T-cell (primary cell): ENCODE data around the gene TRIM65. TPM values are rescaled to one million over a fixed set of nuclear protein-coding genes. Genes with fewer than 3 reads are reported as not detected.

Source experiments
- ATAC-seq, 4 experiments: fragments of 200-7000 bp in 3 of 4; fragments of 150-1000 bp in 1 of 4; cut with Tn5 transposase; replicated peaks in 1 of 4; 1 replicate in 3 of 4; 2 replicates in 1 of 4; pipeline ENCODE4 v1.10.0; 2021; ENCODE audit warnings: moderate library complexity in 3 of 4, mild to moderate bottlenecking in 2 of 4, moderate number of reproducible peaks in 1 of 4
- CTCF ChIA-PET, 2 donors: fragments of 300-600 bp; sonication (Branson Sonifier 250); formaldehyde crosslinking; loops; one replicate each; lab custom pipeline; 2022; ENCODE audit warnings: antibody characterized with exemption in 2 of 2; lab: Charles Lee
- POLR2A ChIA-PET, 2 donors: fragments of 300-600 bp; sonication (Branson Sonifier 250); formaldehyde crosslinking; loops; one replicate each; lab custom pipeline; 2022; ENCODE audit warnings: antibody characterized with exemption in 2 of 2; lab: Charles Lee
- DNase-seq, 35 experiments: peaks; one replicate each; pipeline versions ENCODE4 v3.0.0 to v3.0.0-alpha.2; 2013 to 2023
- H3K27ac ChIP-seq: one replicate; pipeline ENCODE4 v1.5.1; 2013; ENCODE audit warnings: low read length
- H3K27me3 ChIP-seq, 2 experiments: replicated peaks in 1 of 2; 1 replicate in 1 of 2; 2 replicates in 1 of 2; pipeline versions ENCODE4 v1.6.1 to v1.7.0; 2013; ENCODE audit warnings: low read length in 1 of 2, mixed read lengths in 1 of 2; ENCODE audit not compliant: control insufficient read depth in 2 of 2, insufficient read depth in 2 of 2; ENCODE audit errors: extremely low read depth in 1 of 2
- H3K36me3 ChIP-seq, 2 donors: 1 replicate in 1 of 2; 2 replicates in 1 of 2; pipeline versions ENCODE4 v1.6.1 to v1.7.0; 2013; ENCODE audit warnings: low read length in 1 of 2; ENCODE audit not compliant: control insufficient read depth in 2 of 2, insufficient read depth in 1 of 2; ENCODE audit errors: extremely low read depth in 1 of 2
- H3K4me1 ChIP-seq, 2 experiments: 1 replicate in 1 of 2; 2 replicates in 1 of 2; pipeline versions ENCODE4 v1.6.1 to v1.7.0; 2013; ENCODE audit warnings: low read length in 2 of 2, mixed read lengths in 1 of 2; ENCODE audit not compliant: insufficient read depth in 2 of 2, control insufficient read depth in 1 of 2; ENCODE audit errors: extremely low read depth in 1 of 2
- H3K4me3 ChIP-seq, 2 donors: 1 replicate in 1 of 2; 2 replicates in 1 of 2; pipeline versions ENCODE4 v1.5.1 to v1.7.0; 2013; ENCODE audit warnings: mild to moderate bottlenecking in 2 of 2, low read length in 1 of 2, moderate library complexity in 1 of 2; ENCODE audit not compliant: control insufficient read depth in 1 of 2; ENCODE audit errors: extremely low read depth in 1 of 2
- H3K9me3 ChIP-seq: 2 replicates; pipeline ENCODE4 v1.7.0; 2013
- H3K27ac Mint-ChIP-seq, 2 donors: one replicate each; pipeline ENCODE4 v1.8.0; 2020 to 2021; ENCODE audit warnings: mild to moderate bottlenecking in 2 of 2, mixed read lengths in 2 of 2
- H3K27me3 Mint-ChIP-seq, 2 donors: one replicate each; pipeline ENCODE4 v1.8.0; 2021 to 2022; ENCODE audit warnings: mixed read lengths in 2 of 2
- H3K36me3 Mint-ChIP-seq: one replicate; pipeline ENCODE4 v1.8.0; 2021; ENCODE audit warnings: mixed read lengths
- H3K4me1 Mint-ChIP-seq, 3 donors: one replicate each; pipeline ENCODE4 v1.8.0; 2020 to 2022; ENCODE audit warnings: mixed read lengths in 3 of 3, mild to moderate bottlenecking in 1 of 3
- H3K4me3 Mint-ChIP-seq, 3 donors: one replicate each; pipeline ENCODE4 v1.8.0; 2020 to 2022; ENCODE audit warnings: mild to moderate bottlenecking in 3 of 3, mixed read lengths in 3 of 3, moderate library complexity in 3 of 3
- H3K9me3 Mint-ChIP-seq, 3 donors: one replicate each; pipeline ENCODE4 v1.8.0; 2020 to 2022; ENCODE audit warnings: mixed read lengths in 3 of 3
- WGBS: methylation state at CpG from one replicate; pipeline ENCODE4 v1.1.5; 2013; ENCODE audit warnings: missing lambda C conversion rate; ENCODE audit not compliant: insufficient coverage; 5-methylcytosine and 5-hydroxymethylcytosine counted together
- total RNA-seq, 35 experiments: library from RNA in 6 of 35; stranded (reverse) in 6 of 35; fragments of 120-200 nt in 1 of 35; gene quantifications; one replicate each; pipeline versions ENCODE4 v1.2.1 to v1.2.4 and lab custom pipeline; 2013 to 2026

The TRIM65 gene
- total RNA-seq, 5 donors from 2014 or later (not counting 1 experiment from before 2014, with no cell fraction given), result 22.1 to 52.2 (median 45.9) TPM

GRCh38 chr17:75880266-75880665 lies 16.5 kb downstream of the TRIM65 start:
- H3K4me3 Mint-ChIP-seq, result peak overlapping the region in 2 of 3 donors; percentile 13 to 32
- Histone ChIP-seq H3K4me3 (no peak overlapping the region), H3K4me1 (peaks cover 11 to 45% of the 10 kb centered on the region in 2 experiments), H3K36me3 (no peaks in the 10 kb centered on the region), H3K27ac (no peak overlapping the region), H3K27me3 (peaks cover 2 to 27% of the 10 kb centered on the region in 2 experiments), H3K9me3 (no peaks in the 10 kb centered on the region)
- no peak for DNase-seq
- ATAC-seq, result no peak
- H3K9me3 Mint-ChIP-seq, result no peaks in the 10 kb centered on the region
- WGBS, result 75% methylated on average over 2 of the region's 7 CpGs
- H3K4me1 Mint-ChIP-seq, result peaks cover 28 to 42% (median 30%) of the 10 kb centered on the region in 3 donors
- peaks cover 0 to 4% of the 10 kb centered on the region in 2 donors for H3K27me3 Mint-ChIP-seq
- H3K27ac Mint-ChIP-seq, result no peak overlapping the region
- CTCF ChIA-PET, result interaction anchor here in 1 of 2 donors (0.5 kb wide), 1 partner anchor 93 kb away, joined by 3 read pairs; no protein-coding TSS in a partner anchor
- POLR2A ChIA-PET, result no interaction called here
- no peaks in the 10 kb centered on the region for H3K36me3 Mint-ChIP-seq

GRCh38 chr17:75878174-75878998 lies 18.4 kb downstream of the TRIM65 start, which contains the start of gene TRIM47:
TSS of gene TRIM47 (minus strand) at chr17:75878581. CDS start at chr17:75878548, 33 bp downstream.
- ATAC-seq (no peak), DNase-seq (peak in 1 of 35 experiments; percentile 24)
- peaks cover 0 to 4% of the 10 kb centered on the region in 2 donors for H3K27me3 Mint-ChIP-seq
- peak within 1 kb of the TSS; percentile 29 to 67 for H3K4me3 ChIP-seq
- no peaks in the 10 kb centered on the region for H3K9me3 Mint-ChIP-seq
- no peaks in the 10 kb centered on the region for H3K9me3 ChIP-seq
- H3K4me3 Mint-ChIP-seq, result peak within 1 kb of the TSS; percentile 78 to 88 (median 85)
- H3K27me3 ChIP-seq, result peaks cover 2 to 27% of the 10 kb centered on the region in 2 experiments
- H3K36me3 Mint-ChIP-seq, result no peaks in the 10 kb centered on the region
- peaks cover 33 to 51% (median 36%) of the 10 kb centered on the region in 3 donors for H3K4me1 Mint-ChIP-seq
- CTCF ChIA-PET, result interaction anchor here in 1 of 2 donors (0.6 to 2.8 kb wide), 3 partner anchors 14 to 321 kb away, joined by 3 to 33 read pairs (median 4); partner anchors contain the start of gene WBP2
- POLR2A ChIA-PET, result no interaction called here
- H3K4me1 ChIP-seq, result peaks cover 13 to 58% of the 10 kb centered on the region in 2 experiments
- no peaks in the 10 kb centered on the region for H3K36me3 ChIP-seq
- H3K27ac Mint-ChIP-seq, result peak within 1 kb of the TSS; percentile 90 to 94
- H3K27ac ChIP-seq, result peak within 1 kb of the TSS; percentile 79
- WGBS, result 3% methylated on average over 87 of the region's 87 CpGs

- Mint-ChIP-seq H3K27me3 (peaks cover 0 to 4% of the 10 kb centered on the region in 2 donors), H3K27ac (peak overlapping the region; percentile 90 to 94), H3K4me3 (peak overlapping the region; percentile 78 to 88 (median 85)), H3K4me1 (peaks cover 39 to 56% (median 41%) of the 10 kb centered on the region in 3 donors), H3K36me3 (no peaks in the 10 kb centered on the region), H3K9me3 (no peaks in the 10 kb centered on the region)
- Histone ChIP-seq H3K27ac (peak overlapping the region; percentile 79), H3K4me3 (peak overlapping the region; percentile 29 to 67), H3K36me3 (no peaks in the 10 kb centered on the region), H3K27me3 (peaks cover 2 to 27% of the 10 kb centered on the region in 2 experiments), H3K9me3 (no peaks in the 10 kb centered on the region), H3K4me1 (peaks cover 17 to 64% of the 10 kb centered on the region in 2 experiments)
- ChIA-PET POLR2A (no interaction called here), CTCF (interaction anchor here (0.5 to 2.8 kb wide), 4 partner anchors 13 to 608 kb away, joined by 4 to 33 read pairs (median 6); partner anchors contain the start of genes TRIM65 (in 1 of the 2) and WBP2 (in 1 of the 2))
- under 1% methylated on average over 56 of the region's 56 CpGs for WGBS
- ATAC-seq (peak; percentile 73 to 79 (median 76)), DNase-seq (peak; percentile 35 to 83 (median 59))
Observed at GRCh38 chr17:75877752-75878173, 19.0 kb downstream of the TRIM65 start.

- peaks cover 0 to 4% of the 10 kb centered on the region in 2 donors for H3K27me3 Mint-ChIP-seq
- no peaks in the 10 kb centered on the region for H3K36me3 Mint-ChIP-seq
- ChIA-PET CTCF (interaction anchor here (0.5 to 2.8 kb wide), 4 partner anchors 12 to 608 kb away, joined by 4 to 33 read pairs (median 6); partner anchors contain the start of genes TRIM65 (in 1 of the 2) and WBP2 (in 1 of the 2)), POLR2A (interaction anchor here in 1 of 2 donors (0.7 kb wide), 1 partner anchor 864 kb away, joined by 3 read pairs; no protein-coding TSS in a partner anchor)
- no peaks in the 10 kb centered on the region for H3K9me3 Mint-ChIP-seq
- peaks cover 42 to 57% (median 46%) of the 10 kb centered on the region in 3 donors for H3K4me1 Mint-ChIP-seq
- Histone ChIP-seq H3K4me3 (peak overlapping the region; percentile 57 to 67), H3K36me3 (no peaks in the 10 kb centered on the region), H3K27me3 (peaks cover 2 to 27% of the 10 kb centered on the region in 2 experiments), H3K27ac (peak overlapping the region; percentile 79), H3K9me3 (no peaks in the 10 kb centered on the region), H3K4me1 (peaks cover 22 to 67% of the 10 kb centered on the region in 2 experiments)
- H3K27ac Mint-ChIP-seq, result peak overlapping the region; percentile 90 to 94
- WGBS, result 16% methylated on average over 33 of the region's 41 CpGs
- ATAC-seq, result peak in 3 of 4 experiments; percentile 9 to 16 (median 15)
- peak overlapping the region; percentile 78 to 88 (median 85) for H3K4me3 Mint-ChIP-seq
- DNase-seq, result peak in 3 of 35 experiments; percentile 26 to 38 (median 33)
Observed at GRCh38 chr17:75876938-75877751, 19.6 kb downstream of the TRIM65 start.

- Histone ChIP-seq H3K27ac (peak overlapping the region; percentile 79), H3K4me1 (peaks cover 22 to 59% of the 10 kb centered on the region in 2 experiments), H3K4me3 (peak overlapping the region; percentile 57 to 67), H3K27me3 (peaks cover 2 to 24% of the 10 kb centered on the region in 2 experiments), H3K9me3 (no peaks in the 10 kb centered on the region), H3K36me3 (no peaks in the 10 kb centered on the region)
- no peaks in the 10 kb centered on the region for H3K36me3 Mint-ChIP-seq
- ChIA-PET CTCF (interaction anchor here (0.6 to 2.8 kb wide), 10 partner anchors 11 to 123 kb away, joined by 3 to 33 read pairs (median 3); partner anchors contain the start of genes MRPL38 (in 1 of the 2), UNK (in 1 of the 2) and WBP2 (in 1 of the 2)), POLR2A (interaction anchor here (0.6 to 0.8 kb wide), 4 partner anchors 10 to 187 kb away, joined by 3 to 15 read pairs (median 6); no protein-coding TSS in a partner anchor)
- H3K9me3 Mint-ChIP-seq, result no peaks in the 10 kb centered on the region
- H3K4me3 Mint-ChIP-seq, result peak overlapping the region; percentile 78 to 88 (median 85)
- peaks cover 0 to 4% of the 10 kb centered on the region in 2 donors for H3K27me3 Mint-ChIP-seq
- ATAC-seq (peak; percentile 75 to 78 (median 76)), DNase-seq (peak; percentile 56 to 85 (median 67))
- H3K4me1 Mint-ChIP-seq, result peaks cover 36 to 50% (median 46%) of the 10 kb centered on the region in 3 donors
- 9% methylated on average over 17 of the region's 26 CpGs for WGBS
- peak overlapping the region; percentile 90 to 94 for H3K27ac Mint-ChIP-seq
Observed at GRCh38 chr17:75876190-75876937, 20.4 kb downstream of the TRIM65 start.
